ENCODE results near the gene CATSPERZ. TPM values are rescaled to one million over a fixed set of nuclear protein-coding genes. Genes with fewer than 3 reads are reported as not detected.

Gene CATSPERZ
- total RNA-seq, 2 experiments from 2014 or later = not detected

DNA sequence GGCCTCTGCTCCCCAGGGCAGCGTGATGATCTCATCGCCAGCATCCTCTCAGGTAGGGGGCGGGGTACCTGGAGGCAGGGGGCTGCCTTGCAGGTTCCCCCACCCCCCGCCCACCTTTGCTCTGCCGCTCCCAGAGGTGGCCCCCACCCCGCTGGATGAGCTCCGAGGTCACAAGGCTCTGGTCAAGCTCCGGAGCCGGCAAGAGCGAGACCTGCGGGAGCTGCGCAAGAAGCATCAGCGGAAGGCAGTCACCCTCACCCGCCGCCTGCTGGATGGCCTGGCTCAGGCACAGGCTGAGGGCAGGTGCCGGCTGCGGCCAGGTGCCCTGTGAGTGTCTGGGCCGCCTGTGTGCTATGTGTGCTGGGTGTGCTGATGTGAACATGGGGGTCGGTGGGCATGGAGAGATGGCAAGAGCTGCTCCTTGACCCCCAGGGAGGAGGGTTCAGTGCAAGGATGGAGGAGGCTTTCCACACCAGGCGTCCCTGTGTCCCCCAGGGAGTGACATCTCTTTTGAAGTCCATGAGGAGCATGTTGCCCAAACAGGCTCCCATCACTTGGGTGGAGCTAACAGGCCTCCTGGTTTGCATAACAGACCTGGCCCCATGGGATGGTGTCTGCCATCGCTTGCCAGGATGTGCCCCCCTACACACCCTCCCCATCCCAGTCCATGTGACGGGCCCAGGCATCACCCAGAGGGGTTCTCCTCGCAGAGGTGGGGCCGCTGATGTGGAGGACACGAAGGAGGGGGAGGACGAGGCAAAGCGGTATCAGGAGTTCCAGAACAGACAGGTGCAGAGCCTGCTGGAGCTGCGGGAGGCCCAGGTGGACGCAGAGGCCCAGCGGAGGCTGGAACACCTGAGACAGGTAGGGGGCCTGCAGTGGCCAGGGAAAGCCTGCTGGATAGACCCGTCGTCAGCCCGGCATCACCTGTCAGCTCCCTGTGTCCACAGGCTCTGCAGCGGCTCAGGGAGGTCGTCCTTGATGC lies 34.7 kb upstream of the CATSPERZ start:
- POLR2A ChIA-PET = interaction anchor here (0.6 to 2.4 kb wide), 4 partner anchors 13 to 43 kb away, joined by 3 to 7 read pairs (median 4); partner anchors contain the start of genes GPR137 and PLCB3
- no peak for ATAC-seq
- Mint-ChIP-seq H3K9me3 (ENCODE audit: insufficient read depth) (no peaks in the 10 kb centered on the region), H3K4me3 (no peak overlapping the region), H3K4me1 (ENCODE audit: low read depth) (peaks cover 23% of the 10 kb centered on the region), H3K36me3 (ENCODE audit: low read depth) (peaks cover 27% of the 10 kb centered on the region), H3K27me3 (ENCODE audit: low read depth) (no peaks in the 10 kb centered on the region), H3K27ac (no peak overlapping the region)
- DNase-seq = no peak
- CTCF ChIA-PET = interaction anchor here (9.5 to 15.6 kb wide), 2 partner anchors 14 to 37 kb away, joined by 63 to 148 read pairs; partner anchors contain the start of genes CATSPERZ, ESRRA and PLCB3

DNA sequence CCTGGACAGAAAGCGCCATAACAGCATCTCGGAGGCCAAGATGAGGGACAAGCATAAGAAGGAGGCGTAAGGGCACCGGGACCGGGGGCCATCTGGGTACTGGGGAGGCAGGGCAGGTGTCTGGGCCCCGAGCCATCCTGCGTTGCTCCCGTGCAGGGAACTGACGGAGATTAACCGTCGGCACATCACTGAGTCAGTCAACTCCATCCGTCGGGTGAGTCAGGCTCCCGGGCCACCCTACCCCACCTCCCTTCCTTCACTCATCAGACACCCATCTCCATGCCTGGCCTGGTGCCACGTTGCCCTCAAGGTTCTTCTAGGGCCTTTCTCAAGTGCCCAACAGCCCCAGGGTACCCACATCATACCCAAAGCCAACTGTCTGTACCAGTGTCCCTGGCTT lies 33.8 kb upstream of the CATSPERZ start:
- ChIA-PET CTCF (interaction anchor here (9.5 to 15.6 kb wide), 2 partner anchors 15 to 37 kb away, joined by 63 to 148 read pairs; partner anchors contain the start of genes CATSPERZ, ESRRA and PLCB3), POLR2A (no interaction called here)
- peaks cover 24% of the 10 kb centered on the region for H3K4me1 Mint-ChIP-seq (ENCODE audit: low read depth)
- H3K27ac Mint-ChIP-seq = no peak overlapping the region
- peaks cover 27% of the 10 kb centered on the region for H3K36me3 Mint-ChIP-seq (ENCODE audit: low read depth)
- H3K4me3 Mint-ChIP-seq = no peak overlapping the region
- no peaks in the 10 kb centered on the region for H3K27me3 Mint-ChIP-seq (ENCODE audit: low read depth)
- ATAC-seq (no peak), DNase-seq (no peak)
- H3K9me3 Mint-ChIP-seq (ENCODE audit: insufficient read depth) = no peaks in the 10 kb centered on the region

DNA sequence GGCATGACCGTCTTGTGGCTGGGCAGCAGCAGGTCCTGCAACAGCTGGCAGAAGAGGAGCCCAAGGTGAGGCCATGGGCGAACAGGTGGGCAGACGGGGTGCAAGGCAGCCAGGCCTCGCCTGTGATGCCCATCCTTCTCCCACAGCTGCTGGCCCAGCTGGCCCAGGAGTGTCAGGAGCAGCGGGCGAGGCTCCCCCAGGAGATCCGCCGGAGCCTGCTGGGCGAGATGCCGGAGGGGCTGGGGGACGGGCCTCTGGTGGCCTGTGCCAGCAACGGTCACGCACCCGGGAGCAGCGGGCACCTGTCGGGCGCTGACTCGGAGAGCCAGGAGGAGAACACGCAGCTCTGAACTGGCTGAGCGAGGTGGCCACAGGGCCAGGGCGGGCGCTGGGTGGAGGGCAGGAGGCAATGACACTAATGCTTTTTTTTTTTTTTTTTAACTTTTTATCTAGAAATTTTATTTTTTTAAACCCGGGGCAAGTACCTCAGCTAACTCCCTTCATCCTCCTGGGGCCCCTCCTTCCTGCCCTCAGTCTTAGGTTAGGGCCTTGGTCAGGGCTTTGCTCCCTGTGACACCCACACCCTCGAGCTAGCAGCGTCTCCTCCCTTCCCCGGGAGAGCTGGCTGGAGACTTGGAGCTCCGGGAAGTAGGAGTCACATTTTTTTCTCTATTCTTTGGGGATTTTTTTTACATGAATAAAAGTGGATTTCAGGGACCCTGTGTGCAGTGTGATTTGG lies 32.8 kb upstream of the CATSPERZ start:
- no peaks in the 10 kb centered on the region for H3K9me3 Mint-ChIP-seq (ENCODE audit: insufficient read depth)
- POLR2A ChIA-PET = interaction anchor here (0.6 to 5.6 kb wide), 4 partner anchors 16 to 61 kb away, joined by 3 to 79 read pairs (median 10); partner anchors contain the start of genes BAD, FERMT3, GPR137 and PLCB3
- ATAC-seq = no peak
- H3K4me3 Mint-ChIP-seq = no peak overlapping the region
- no peaks in the 10 kb centered on the region for H3K27me3 Mint-ChIP-seq (ENCODE audit: low read depth)
- peaks cover 25% of the 10 kb centered on the region for H3K36me3 Mint-ChIP-seq (ENCODE audit: low read depth)
- peaks cover 32% of the 10 kb centered on the region for H3K4me1 Mint-ChIP-seq (ENCODE audit: low read depth)
- H3K27ac Mint-ChIP-seq = peak overlapping the region; percentile 97
- no peak for DNase-seq
- CTCF ChIA-PET = interaction anchor here (1.0 to 15.6 kb wide), 7 partner anchors 16 to 70 kb away, joined by 3 to 148 read pairs (median 5); partner anchors contain the start of genes CATSPERZ, ESRRA, FERMT3 and PLCB3

DNA sequence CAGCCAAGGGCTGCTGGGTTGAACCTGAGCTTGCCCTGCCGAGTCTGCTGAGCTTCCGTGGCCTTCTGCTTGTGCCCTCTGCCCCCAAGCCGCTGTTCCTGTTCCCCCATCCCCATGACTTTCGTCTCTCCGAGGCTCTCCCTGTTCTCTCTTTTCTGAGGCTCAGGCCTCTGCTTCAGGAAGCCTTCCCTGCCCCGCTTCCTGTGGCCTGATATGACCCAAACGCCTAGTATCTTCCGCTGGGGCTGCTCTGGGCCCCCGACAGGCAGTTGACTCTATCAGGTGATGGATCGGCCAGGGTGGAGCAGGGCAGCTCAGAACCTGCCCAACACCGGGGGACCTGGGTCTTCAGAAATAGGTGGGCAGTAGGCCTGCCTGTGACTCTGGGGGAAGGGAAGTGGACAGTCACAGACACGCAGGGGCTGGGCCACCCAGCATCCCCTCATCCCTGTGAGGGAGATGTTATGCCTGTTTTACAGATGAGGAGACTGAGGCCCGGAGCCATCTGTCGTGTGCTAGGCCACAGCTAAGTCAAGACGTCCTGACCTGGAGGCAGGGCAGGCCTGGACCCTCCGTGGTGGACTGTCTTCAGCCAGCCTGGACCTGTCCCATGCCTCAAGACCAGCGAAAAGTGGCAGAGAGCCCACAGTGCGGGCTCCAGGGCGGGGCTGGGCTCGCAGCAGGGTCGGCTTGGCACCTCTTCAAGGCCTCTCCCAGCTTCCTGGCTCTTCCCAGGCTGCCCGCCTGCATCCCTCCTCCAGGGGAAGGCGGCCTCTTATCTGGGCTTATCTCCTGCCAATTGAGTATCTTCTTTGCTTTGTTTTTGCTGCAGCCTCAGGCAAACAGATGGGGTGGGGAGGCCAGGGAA lies 31.9 kb upstream of the CATSPERZ start:
- ATAC-seq (no peak), DNase-seq (no peak)
- peak overlapping the region; percentile 93 for H3K4me3 Mint-ChIP-seq
- no peaks in the 10 kb centered on the region for H3K9me3 Mint-ChIP-seq (ENCODE audit: insufficient read depth)
- H3K27me3 Mint-ChIP-seq (ENCODE audit: low read depth) = no peaks in the 10 kb centered on the region
- peaks cover 34% of the 10 kb centered on the region for H3K4me1 Mint-ChIP-seq (ENCODE audit: low read depth)
- peak overlapping the region; percentile 97 for H3K27ac Mint-ChIP-seq
- peaks cover 23% of the 10 kb centered on the region for H3K36me3 Mint-ChIP-seq (ENCODE audit: low read depth)
- ChIA-PET POLR2A (interaction anchor here (0.6 to 5.6 kb wide), 16 partner anchors 9 to 82 kb away, joined by 3 to 79 read pairs (median 6); partner anchors contain the start of genes BAD, CCDC88B, ESRRA and FERMT3), CTCF (interaction anchor here (1.0 to 15.6 kb wide), 12 partner anchors 12 to 71 kb away, joined by 3 to 148 read pairs (median 4); partner anchors contain the start of genes CATSPERZ, ESRRA, FERMT3 and PLCB3)

DNA sequence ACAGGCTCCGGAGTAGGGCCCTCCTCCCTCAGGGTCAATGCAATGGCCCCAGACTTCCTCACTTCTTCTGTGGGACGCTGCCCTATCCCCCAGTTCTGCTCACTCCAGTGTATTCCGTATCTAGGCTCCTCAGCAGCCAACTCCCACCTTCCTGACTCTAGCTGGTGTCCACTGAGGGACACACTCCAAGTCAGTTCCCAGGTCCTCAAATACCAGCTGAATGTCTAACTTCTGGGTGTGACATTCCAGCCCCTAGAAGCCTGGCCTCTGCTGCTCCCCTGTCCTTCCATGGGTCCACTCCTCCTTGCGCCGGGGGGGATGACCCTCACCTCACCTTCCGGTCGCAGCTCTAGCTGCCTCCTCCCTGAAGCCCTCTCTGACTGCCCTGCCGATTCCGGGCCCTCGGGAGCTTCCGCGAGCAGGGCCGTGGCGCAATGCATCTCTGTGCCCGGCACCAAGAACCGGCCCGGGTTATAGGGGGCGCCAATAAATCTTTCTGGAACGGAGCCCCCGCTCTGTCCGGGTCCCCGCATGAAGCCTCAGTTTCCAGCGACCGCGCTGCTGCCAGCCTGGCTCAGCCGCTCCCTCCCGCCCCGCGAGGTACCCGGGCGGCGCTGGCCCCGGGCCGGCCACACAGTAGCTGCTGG lies 31.1 kb upstream of the CATSPERZ start:
- ATAC-seq = peak; percentile 13
- peak overlapping the region; percentile 97 for H3K27ac Mint-ChIP-seq
- H3K36me3 Mint-ChIP-seq (ENCODE audit: low read depth) = peaks cover 26% of the 10 kb centered on the region
- peak overlapping the region; percentile 93 for H3K4me3 Mint-ChIP-seq
- H3K27me3 Mint-ChIP-seq (ENCODE audit: low read depth) = no peaks in the 10 kb centered on the region
- H3K4me1 Mint-ChIP-seq (ENCODE audit: low read depth) = peaks cover 34% of the 10 kb centered on the region
- peak; percentile 71 for DNase-seq
- CTCF ChIA-PET = interaction anchor here (1.0 to 15.6 kb wide), 11 partner anchors 13 to 71 kb away, joined by 3 to 148 read pairs (median 4); partner anchors contain the start of genes CATSPERZ, ESRRA, FERMT3 and PLCB3
- H3K9me3 Mint-ChIP-seq (ENCODE audit: insufficient read depth) = no peaks in the 10 kb centered on the region
- POLR2A ChIA-PET = interaction anchor here (0.8 to 5.6 kb wide), 17 partner anchors 9 to 83 kb away, joined by 3 to 79 read pairs (median 7); partner anchors contain the start of genes BAD, CCDC88B, ESRRA and FERMT3

DNA sequence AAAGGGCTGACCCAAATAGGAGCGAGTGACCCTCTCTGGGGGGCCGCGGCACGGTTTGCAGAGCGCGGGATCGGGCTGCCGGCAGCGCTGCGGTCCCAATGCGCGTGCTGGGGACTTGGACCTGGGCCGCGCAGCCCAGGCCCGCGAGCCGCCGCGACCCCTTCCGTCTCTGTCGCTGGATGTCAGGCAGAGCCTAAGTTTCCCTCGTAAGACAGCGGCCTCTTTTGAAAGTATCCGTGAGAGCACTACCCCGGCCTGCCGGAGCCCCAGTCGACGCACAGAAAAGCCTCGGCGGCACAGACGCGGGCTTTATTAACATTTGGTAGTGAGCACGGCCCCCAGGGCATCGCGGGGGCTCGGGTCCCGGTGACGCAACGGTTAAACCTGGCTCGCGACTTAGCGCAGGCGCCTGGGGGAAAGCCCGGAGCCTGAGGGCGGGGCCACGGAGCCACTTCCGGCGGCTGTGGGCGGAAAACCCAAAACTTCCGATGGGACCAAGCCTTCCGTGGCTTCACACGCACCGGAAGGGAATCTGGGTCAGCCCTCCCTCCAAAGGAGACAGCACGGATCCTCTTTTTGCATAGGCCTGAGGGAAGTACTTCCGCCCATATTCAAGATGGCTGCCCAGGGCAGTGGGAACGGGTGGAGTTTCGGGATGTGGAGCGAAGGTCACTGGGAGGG lies 30.5 kb upstream of the CATSPERZ start:
- Mint-ChIP-seq H3K36me3 (ENCODE audit: low read depth) (peaks cover 24% of the 10 kb centered on the region), H3K9me3 (ENCODE audit: insufficient read depth) (no peaks in the 10 kb centered on the region), H3K27ac (peak overlapping the region; percentile 97), H3K4me3 (peak overlapping the region; percentile 93), H3K4me1 (ENCODE audit: low read depth) (peaks cover 34% of the 10 kb centered on the region), H3K27me3 (ENCODE audit: low read depth) (no peaks in the 10 kb centered on the region)
- POLR2A ChIA-PET = interaction anchor here (0.5 to 5.6 kb wide), 18 partner anchors 8 to 301 kb away, joined by 3 to 79 read pairs (median 6); partner anchors contain the start of genes BAD, CCDC88B, ESRRA and FERMT3
- DNase-seq (peak; percentile 97), ATAC-seq (peak; percentile 74)
- CTCF ChIA-PET = interaction anchor here (1.0 to 15.6 kb wide), 12 partner anchors 12 to 71 kb away, joined by 3 to 148 read pairs (median 4); partner anchors contain the start of genes CATSPERZ, CCDC88B, ESRRA and FERMT3

DNA sequence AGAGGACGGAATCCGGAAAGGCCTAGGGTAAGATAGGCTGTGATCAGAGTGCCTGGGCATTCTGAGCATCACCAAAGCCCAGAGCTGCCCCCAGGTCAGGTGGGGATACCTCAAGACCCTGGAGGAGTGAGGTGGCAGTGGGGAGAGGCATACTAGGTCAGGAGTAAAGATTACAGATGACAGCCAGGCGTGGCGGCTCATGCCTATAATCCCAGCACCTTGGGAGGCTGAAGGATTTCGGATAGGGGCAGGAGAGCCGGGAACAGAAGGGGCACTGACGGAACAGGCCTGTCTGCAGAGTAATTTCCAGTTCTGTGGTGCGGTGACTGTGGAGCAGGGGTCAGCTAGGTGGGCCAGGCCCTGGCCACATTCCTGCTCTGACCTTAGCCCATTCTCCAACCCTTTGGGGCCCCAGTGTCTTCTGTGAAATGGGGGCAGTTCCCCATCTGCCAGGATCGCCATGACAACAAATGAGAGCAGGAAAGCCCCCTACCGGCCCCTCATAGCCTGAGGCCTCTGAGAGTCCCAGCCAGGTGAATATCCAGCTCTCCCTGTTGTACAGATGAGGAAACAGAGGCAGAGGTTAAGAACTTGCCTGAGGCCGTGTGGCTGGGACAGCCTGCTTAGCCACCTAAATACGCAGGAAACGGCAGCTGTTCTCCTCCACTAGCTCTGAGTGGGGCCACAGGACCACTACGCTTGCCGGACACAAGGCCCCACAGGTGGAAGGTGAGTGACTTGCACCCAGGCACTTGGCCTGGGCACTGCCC lies 24.9 kb upstream of the CATSPERZ start:
- no peak overlapping the region for H3K27ac Mint-ChIP-seq
- POLR2A ChIA-PET = no interaction called here
- CTCF ChIA-PET = interaction anchor here (15.6 kb wide), 1 partner anchor 28 kb away, joined by 148 read pairs; the partner anchor contains the start of genes CATSPERZ and ESRRA

DNA sequence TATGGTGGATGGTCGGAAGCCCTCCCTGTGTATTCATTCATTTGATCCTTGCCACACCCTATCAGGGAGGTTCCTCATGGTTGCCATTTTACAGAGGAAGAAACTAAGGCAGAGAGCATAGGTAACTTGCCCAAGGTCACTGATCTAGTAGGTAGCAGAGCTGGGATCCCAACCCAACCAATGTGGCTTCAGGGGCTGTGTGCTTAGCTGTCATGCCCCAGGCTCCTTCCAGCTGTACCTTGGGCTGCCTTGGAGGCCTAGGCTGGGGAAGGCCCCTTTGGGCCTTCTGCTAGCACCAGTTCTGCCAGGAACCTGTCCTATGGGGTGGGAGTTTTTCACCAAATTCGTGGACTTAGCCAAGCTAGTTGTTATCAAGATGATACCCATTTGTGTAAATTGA lies 24.3 kb upstream of the CATSPERZ start:
- peaks cover 24% of the 10 kb centered on the region for H3K4me1 Mint-ChIP-seq (ENCODE audit: low read depth)
- ATAC-seq = no peak
- peaks cover 21% of the 10 kb centered on the region for H3K36me3 Mint-ChIP-seq (ENCODE audit: low read depth)
- no peaks in the 10 kb centered on the region for H3K9me3 Mint-ChIP-seq (ENCODE audit: insufficient read depth)
- ChIA-PET POLR2A (no interaction called here), CTCF (interaction anchor here (15.6 kb wide), 1 partner anchor 27 kb away, joined by 148 read pairs; the partner anchor contains the start of genes CATSPERZ and ESRRA)
- H3K27ac Mint-ChIP-seq = no peak overlapping the region
- H3K4me3 Mint-ChIP-seq = no peak overlapping the region
- H3K27me3 Mint-ChIP-seq (ENCODE audit: low read depth) = no peaks in the 10 kb centered on the region
- DNase-seq = no peak

More for the DNA sequence above, 24.9 kb upstream of the CATSPERZ start:
- Mint-ChIP-seq H3K4me1 (ENCODE audit: low read depth) (peaks cover 26% of the 10 kb centered on the region), H3K9me3 (ENCODE audit: insufficient read depth) (no peaks in the 10 kb centered on the region), H3K27me3 (ENCODE audit: low read depth) (no peaks in the 10 kb centered on the region), H3K4me3 (no peak overlapping the region), H3K36me3 (ENCODE audit: low read depth) (peaks cover 23% of the 10 kb centered on the region)
- no peak for DNase-seq
- ATAC-seq = no peak
